HEK293T (cell line): ENCODE results near the gene HSD11B1.

Experiments
- FOXK2 ChIP-seq: fragments of 450-650 bp; IDR thresholded peaks from 2 replicates; pipeline ENCODE4 v1.6.1; 2016; ENCODE audit warnings: mild to moderate bottlenecking
- FOXM1 ChIP-seq: fragments of 450-650 bp; IDR thresholded peaks from 2 replicates; pipeline ENCODE4 v1.6.1; 2017; ENCODE audit warnings: mild to moderate bottlenecking, borderline replicate concordance
- HDGF ChIP-seq: fragments of 450-650 bp; IDR thresholded peaks from 2 replicates; pipeline ENCODE4 v1.6.1; 2017; ENCODE audit warnings: antibody characterized with exemption, borderline replicate concordance
- LEF1 ChIP-seq: fragments of 450-650 bp; IDR thresholded peaks from 2 replicates; pipeline ENCODE4 v1.6.1; 2017; ENCODE audit warnings: mild to moderate bottlenecking, borderline replicate concordance
- PKNOX1 ChIP-seq: fragments of 450-650 bp; IDR thresholded peaks from 2 replicates; pipeline ENCODE4 v1.6.1; 2016
- SP1 ChIP-seq: fragments of 450-650 bp; IDR thresholded peaks from 2 replicates; pipeline ENCODE4 v1.6.1; 2017

DNA sequence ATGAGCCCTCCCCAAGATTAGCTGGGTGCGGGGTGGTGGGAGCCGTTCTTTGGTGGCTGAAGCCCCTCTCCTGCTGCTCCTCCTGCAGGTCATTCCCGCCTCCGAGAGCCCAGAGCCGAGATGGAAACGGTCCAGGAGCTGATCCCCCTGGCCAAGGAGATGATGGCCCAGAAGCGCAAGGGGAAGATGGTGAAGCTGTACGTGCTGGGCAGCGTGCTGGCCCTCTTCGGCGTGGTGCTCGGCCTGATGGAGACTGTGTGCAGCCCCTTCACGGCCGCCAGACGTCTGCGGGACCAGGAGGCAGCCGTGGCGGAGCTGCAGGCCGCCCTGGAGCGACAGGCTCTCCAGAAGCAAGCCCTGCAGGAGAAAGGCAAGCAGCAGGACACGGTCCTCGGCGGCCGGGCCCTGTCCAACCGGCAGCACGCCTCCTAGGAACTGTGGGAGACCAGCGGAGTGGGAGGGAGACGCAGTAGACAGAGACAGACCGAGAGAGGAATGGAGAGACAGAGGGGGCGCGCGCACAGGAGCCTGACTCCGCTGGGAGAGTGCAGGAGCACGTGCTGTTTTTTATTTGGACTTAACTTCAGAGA, 29.0 kb upstream of the HSD11B1 start:
- TF ChIP-seq FOXK2 (no peak), HDGF (no peak), SP1 (no peak), FOXM1 (no peak), PKNOX1 (no peak), LEF1 (no peak)
